ENCODE data around the gene CUL5. TPM values are rescaled to one million over a fixed set of nuclear protein-coding genes. Genes with fewer than 3 reads are reported as not detected.
A peak's percentile ranks its signal among the peaks of the same experiment; 100 is the strongest.

CUL5 gene
- total and polyA plus RNA-seq, 8 donors, result 3.1 to 19.9 (median 14.7) TPM

DNA sequence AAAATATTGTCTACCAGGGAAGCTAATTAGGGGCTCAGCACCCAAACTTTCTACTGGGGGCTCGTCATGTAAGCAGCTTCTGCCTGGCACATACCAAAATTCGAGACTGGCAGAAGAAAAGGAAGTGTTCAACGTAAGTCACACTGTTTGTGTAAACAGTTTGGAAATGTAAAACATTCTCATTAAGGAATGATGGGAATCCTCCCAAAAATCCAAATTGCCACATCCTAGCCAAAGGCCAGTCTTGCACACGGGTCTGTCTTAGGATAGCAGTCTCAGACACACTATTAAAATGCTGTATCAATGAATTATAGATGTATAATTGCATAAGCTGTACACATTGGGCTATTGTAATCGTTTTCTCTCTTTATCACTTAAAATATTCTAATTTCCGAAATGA lies 28.9 kb downstream of the CUL5 start:
- FAIRE-seq (no peak), DNase-seq (no peak), ATAC-seq (no peak)
- H3K4me3 ChIP-seq, result no peak overlapping the region
- TF ChIP-seq, protein P1, sequence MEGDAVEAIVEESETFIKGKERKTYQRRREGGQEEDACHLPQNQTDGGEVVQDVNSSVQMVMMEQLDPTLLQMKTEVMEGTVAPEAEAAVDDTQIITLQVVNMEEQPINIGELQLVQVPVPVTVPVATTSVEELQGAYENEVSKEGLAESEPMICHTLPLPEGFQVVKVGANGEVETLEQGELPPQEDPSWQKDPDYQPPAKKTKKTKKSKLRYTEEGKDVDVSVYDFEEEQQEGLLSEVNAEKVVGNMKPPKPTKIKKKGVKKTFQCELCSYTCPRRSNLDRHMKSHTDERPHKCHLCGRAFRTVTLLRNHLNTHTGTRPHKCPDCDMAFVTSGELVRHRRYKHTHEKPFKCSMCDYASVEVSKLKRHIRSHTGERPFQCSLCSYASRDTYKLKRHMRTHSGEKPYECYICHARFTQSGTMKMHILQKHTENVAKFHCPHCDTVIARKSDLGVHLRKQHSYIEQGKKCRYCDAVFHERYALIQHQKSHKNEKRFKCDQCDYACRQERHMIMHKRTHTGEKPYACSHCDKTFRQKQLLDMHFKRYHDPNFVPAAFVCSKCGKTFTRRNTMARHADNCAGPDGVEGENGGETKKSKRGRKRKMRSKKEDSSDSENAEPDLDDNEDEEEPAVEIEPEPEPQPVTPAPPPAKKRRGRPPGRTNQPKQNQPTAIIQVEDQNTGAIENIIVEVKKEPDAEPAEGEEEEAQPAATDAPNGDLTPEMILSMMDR (IDR thresholded peaks at IDR 0.05), result no peak
- peaks cover 0 to 5% (median 4%) of the 10 kb centered on the region in 3 donors for H3K4me1 ChIP-seq
- H3K27ac ChIP-seq, result peak overlapping the region in 1 of 4 donors; percentile 12
- no peaks in the 10 kb centered on the region for H3K9me3 ChIP-seq
- H3K36me3 ChIP-seq, result peaks cover 0 to 21% (median 4%) of the 10 kb centered on the region in 3 donors
- no peaks in the 10 kb centered on the region for H3K27me3 ChIP-seq
- 71 to 74% methylated on average over 6 of the region's 6 CpGs for WGBS, 2 donors
- intact Hi-C loops (cut with DNase I), result no loop called here

DNA sequence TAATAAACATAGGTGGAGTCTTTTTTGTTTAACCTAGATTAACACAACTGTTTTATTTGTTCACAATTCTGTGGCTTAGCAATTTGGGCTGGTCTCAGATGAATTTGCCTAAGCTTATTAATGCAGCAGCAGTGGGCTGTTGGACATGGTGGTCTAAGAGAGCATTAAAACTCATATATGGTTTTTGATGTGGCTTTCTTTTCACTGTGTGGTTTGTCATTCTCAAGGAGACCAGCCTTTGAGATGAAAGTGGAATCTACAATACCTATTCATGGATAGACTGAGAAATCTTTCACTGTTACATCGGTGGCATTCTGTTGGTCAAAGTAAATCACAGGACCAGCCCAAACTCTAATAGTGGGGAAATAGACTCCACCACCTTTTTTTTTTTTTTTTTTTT lies 39.6 kb downstream of the CUL5 start:
- H3K27me3 ChIP-seq, result no peaks in the 10 kb centered on the region
- FAIRE-seq (no peak), ATAC-seq (no peak), DNase-seq (no peak)
- H3K27ac ChIP-seq, result no peak overlapping the region
- TF ChIP-seq, protein P1 (IDR thresholded peaks at IDR 0.05), result no peak
- 94 to 95% methylated on average over 1 of the region's 1 CpG for WGBS, 2 donors
- peaks cover 0 to 5% (median 0%) of the 10 kb centered on the region in 3 donors for H3K36me3 ChIP-seq
- H3K4me3 ChIP-seq, result no peak overlapping the region
- intact Hi-C loops (cut with DNase I), result no loop called here
- H3K4me1 ChIP-seq, result no peaks in the 10 kb centered on the region
- no peaks in the 10 kb centered on the region for H3K9me3 ChIP-seq

DNA sequence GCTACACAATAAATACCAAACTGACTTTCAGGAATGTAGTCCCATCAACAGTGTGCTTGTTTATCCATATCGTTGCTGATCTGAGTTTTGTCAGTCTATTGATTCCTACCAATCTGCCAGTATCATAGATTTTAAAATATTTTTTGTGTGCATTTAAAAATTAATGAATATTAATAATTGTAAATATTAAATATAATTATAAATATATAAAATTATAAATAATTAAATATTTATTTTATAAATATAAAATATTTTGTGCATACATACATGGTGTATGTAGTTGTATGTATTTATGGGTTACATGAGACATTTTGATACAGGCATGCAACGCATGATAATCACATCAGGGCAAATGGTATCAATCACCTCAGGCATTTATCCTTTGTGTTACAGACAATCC lies 53.6 kb downstream of the CUL5 start:
- H3K4me3 ChIP-seq, result no peak overlapping the region
- 60 to 65% methylated on average over 2 of the region's 2 CpGs for WGBS, 2 donors
- intact Hi-C loops (cut with DNase I), result no loop called here

DNA sequence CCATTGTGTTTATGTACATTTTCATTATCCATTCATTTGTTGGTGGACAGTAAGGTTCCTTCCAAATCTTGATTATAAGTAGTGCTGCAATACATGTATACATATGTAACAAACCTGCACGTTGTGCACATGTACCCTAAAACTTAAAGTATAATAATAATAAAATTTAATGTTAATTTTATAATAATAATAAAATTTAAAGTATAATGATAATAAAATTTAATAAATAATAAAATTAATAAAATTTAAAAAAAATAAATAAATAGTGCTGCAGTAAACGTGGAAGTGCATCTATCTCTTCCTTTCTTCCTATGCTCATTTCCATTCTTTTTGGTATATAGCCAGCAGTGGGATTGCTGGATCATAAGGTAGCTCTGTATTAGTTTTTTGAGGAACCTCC lies 54.7 kb downstream of the CUL5 start:
- TF ChIP-seq, protein P1 (IDR thresholded peaks at IDR 0.05), result no peak
- peaks cover 0 to 5% (median 0%) of the 10 kb centered on the region in 3 donors for H3K4me1 ChIP-seq
- WGBS, 2 donors, result 95 to 99% methylated on average over 2 of the region's 2 CpGs
- ATAC-seq, result no peak
- no peak for DNase-seq
- no peaks in the 10 kb centered on the region for H3K27me3 ChIP-seq
- no peak for FAIRE-seq
- H3K27ac ChIP-seq, result no peak overlapping the region
- no peaks in the 10 kb centered on the region for H3K9me3 ChIP-seq
- peaks cover 0 to 3% (median 0%) of the 10 kb centered on the region in 3 donors for H3K36me3 ChIP-seq
- no peak overlapping the region for H3K4me3 ChIP-seq
- intact Hi-C loops (cut with DNase I), result no loop called here

More for the DNA sequence above, 53.6 kb downstream of the CUL5 start:
- Histone ChIP-seq H3K27ac (no peak overlapping the region), H3K36me3 (peaks cover 3% of the 10 kb centered on the region in 3 donors), H3K27me3 (no peaks in the 10 kb centered on the region), H3K4me1 (peaks cover 0 to 5% (median 0%) of the 10 kb centered on the region in 3 donors), H3K9me3 (no peaks in the 10 kb centered on the region)
- DNase-seq, result no peak
- ATAC-seq, result no peak
- FAIRE-seq, result peak; percentile 76
- TF ChIP-seq, protein P1 (IDR thresholded peaks at IDR 0.05), result no peak

DNA sequence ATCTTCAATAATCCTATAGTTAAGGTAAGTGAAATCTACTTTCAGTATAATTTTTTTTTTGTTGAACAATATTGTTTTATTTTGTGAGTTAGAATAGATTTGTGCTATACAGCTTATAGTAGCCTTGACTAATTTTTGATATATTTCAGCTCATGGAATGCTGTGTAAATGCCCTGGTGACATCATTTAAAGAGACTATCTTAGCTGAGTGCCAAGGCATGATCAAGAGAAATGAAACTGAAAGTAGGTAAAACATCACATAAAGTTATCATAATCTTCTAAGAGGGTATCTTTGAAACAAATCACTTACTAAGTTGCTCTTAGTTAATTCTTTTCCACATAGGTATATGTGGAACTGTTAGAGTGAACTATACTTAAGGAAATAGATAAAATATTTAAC lies 61.2 kb downstream of the CUL5 start:
- H3K4me1 ChIP-seq, result no peaks in the 10 kb centered on the region
- no peak overlapping the region for H3K27ac ChIP-seq
- no peaks in the 10 kb centered on the region for H3K27me3 ChIP-seq
- no peak overlapping the region for H3K4me3 ChIP-seq
- H3K9me3 ChIP-seq, result no peaks in the 10 kb centered on the region
- TF ChIP-seq, protein P1 (IDR thresholded peaks at IDR 0.05), result no peak
- peaks cover 0 to 7% (median 0%) of the 10 kb centered on the region in 3 donors for H3K36me3 ChIP-seq
- intact Hi-C loops (cut with DNase I), result no loop called here
- no peak for DNase-seq
- ATAC-seq, result peak in 2 of 4 donors; percentile 55 to 63
- peak; percentile 64 for FAIRE-seq

All from pancreas (tissue), 10 donors.